HL-60/S4 (cell line): ENCODE data around the gene KLRK1.
"Not testable (repeated sequence)": the region's sequence is repeated elsewhere in the genome, so short reads cannot be mapped to it uniquely, and the experiment has no call there.

Experiments
- in situ Hi-C: fragments of 300-500 bp; cut with MboI; formaldehyde crosslinking; loops from 2 replicates; pipeline ENCODE4 v1.14.3; 2022; ENCODE audit warnings: low sequenced_read_pairs

Gene KLRK1

DNA sequence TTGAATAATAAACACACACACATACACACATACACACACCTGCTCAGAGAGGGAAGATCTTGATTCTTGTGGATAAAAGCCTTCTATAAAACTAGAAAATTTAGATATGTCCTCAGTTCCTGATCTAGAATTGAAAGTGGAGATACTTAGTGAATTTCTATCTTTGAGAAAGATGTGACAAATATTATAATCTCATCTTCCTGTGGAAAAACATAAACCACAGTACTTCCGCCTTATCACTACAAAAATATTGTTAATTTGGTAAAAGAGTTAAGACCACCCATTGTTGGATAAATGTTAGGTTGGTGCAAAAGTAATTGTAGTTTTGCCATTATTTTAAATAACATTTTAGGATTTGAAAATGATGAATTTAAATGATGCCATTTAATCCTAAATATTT is at the start of gene KLRK1:
Gene KLRK1, minus strand, starts transcription at position 138 of the 400 bp plus-strand sequence. CDS start 1,231 bp downstream, outside the sequence.
- in situ Hi-C loops: no loop called here

DNA sequence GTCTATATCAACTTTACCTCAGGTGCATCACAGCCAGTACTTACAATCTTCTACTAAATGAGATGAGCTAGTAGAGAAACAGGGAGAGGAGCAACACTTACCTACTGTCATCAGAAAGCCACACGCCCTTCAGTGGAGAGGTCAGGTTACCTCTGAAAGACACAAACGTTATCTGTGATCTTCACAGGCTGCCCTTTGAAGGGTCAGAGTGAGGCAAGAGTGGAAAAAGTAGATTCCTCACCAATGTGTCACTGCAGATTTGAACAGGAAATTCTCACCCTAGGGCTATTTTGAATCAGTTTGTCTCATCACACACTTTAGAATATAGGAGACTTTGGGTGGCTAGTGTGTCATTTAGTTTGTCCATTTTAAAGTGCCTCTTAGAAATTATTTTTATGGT is 47.8 kb upstream of the KLRK1 start:
- in situ Hi-C loops: not testable (repeated sequence)

DNA sequence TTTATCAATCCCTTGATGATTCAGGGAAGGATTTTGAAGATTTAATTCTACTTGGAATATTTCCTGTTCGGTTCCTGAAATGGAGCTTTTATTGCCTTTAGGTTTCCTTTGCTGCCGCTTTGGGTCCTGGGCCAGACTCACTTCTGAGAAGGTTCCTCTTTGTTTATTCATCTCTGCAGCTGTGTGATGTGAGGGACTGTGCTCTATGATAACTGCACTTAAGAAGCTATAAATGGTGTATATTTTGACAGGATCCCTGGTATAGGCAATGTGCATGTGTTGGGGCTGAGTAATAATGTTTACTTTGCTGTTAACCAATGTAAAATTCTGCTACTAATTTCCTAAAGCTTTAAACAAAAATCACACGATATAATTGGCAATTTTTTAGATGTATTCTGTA is 46.0 kb upstream of the KLRK1 start, which contains the start of gene KLRC2:
Gene KLRC2, minus strand, starts transcription at position 195 of the 400 bp plus-strand sequence. Its CDS starts 24 bp downstream, at position 171.
- in situ Hi-C loops: not testable (repeated sequence)

DNA sequence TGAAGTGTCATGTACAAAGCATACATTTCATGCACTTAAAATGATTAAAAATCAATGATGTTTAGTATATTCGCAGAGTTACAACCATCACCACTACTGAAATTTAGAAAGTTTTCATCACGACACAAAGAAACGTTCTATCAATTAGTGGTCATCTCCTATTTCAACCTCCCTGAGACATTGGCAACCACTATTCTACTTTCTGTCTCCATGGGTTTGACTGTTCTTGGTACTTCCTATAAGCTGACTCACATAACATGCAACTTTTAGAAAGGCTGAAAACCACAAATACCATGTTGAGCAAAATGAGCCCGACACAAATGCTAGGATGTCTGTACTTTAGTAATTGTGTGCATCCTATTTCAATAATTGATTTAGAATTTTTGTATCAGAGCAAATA is 40.8 kb upstream of the KLRK1 start:
- in situ Hi-C loops: not testable (repeated sequence)

DNA sequence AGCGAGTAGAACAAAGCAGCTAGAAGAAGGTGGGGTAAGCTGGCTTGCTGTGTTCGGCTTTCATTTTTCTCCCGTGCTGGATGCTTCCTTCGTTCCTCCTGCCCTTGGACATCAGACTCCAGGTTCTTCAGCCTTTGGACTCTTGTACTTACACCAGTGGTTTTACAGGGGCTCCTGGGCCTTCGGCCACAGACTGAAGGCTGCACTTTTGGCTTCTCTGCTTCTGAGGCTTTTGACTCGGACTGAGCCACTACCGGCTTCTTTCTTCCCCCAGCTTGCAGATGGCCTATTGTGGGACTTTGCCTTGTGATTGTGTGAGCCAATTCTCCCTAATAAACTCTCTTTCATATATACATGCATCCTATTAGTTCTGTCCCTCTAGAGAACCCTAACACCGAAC is 36.1 kb upstream of the KLRK1 start:
- in situ Hi-C loops: not testable (repeated sequence)

DNA sequence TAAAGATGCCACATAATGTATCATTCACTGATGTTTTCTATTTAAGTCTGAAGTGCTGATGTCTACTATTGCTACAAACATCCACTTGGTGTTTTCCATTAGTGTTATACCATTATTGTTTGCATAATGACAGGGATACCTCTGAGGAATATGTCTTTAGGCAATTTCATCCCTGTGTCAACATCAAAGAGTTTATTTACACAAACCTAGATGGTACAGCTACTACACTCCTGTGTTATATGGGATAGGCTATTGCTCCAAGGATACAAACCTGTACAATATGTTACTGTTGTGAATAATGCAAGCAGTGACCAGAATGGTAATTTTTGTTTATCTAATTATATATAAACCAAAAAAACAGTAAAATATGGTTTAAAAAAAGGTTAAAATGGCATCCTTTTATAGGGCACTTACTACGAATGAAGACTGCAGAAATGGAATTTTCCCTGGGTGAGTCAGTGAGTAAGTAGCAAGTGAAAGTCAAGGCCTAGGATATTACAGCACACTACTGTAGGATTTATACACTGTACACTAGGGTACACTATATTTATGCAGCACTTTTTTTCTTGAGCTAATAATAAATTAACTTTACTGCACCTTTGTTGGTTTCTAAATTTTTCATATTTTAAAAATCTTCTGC is 34.5 kb upstream of the KLRK1 start:
- in situ Hi-C loops: not testable (repeated sequence)

DNA sequence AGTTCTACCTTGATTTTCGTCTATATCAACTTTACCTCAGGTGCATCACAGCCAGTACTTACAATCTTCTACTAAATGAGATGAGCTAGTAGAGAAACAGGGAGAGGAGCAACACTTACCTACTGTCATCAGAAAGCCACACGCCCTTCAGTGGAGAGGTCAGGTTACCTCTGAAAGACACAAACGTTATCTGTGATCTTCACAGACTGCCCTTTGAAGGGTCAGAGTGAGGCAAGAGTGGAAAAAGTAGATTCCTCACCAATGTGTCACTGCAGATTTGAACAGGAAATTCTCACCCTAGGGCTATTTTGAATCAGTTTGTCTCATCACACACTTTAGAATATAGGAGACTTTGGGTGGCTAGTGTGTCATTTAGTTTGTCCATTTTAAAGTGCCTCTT is 32.3 kb upstream of the KLRK1 start:
- in situ Hi-C loops: not testable (repeated sequence)

DNA sequence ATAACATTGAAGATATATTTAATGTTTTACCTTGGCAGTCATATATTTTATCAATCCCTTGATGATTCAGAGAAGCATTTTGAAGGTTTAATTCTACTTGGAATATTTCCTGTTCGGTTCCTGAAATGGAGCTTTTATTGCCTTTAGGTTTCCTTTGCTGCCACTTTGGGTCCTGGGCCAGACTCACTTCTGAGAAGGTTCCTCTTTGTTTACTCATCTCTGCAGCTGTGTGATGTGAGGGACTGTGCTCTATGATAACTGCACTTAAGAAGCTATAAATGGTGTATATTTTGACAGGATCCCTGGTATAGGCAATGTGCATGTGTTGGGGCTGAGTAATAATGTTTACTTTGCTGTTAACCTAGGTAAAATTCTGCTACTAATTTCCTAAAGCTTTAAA is 30.5 kb upstream of the KLRK1 start, which contains the start of gene KLRC3:
Gene KLRC3, minus strand, starts transcription at position 262 of the 400 bp plus-strand sequence. Its CDS starts 45 bp downstream, at position 217.
- in situ Hi-C loops: not testable (repeated sequence)

DNA sequence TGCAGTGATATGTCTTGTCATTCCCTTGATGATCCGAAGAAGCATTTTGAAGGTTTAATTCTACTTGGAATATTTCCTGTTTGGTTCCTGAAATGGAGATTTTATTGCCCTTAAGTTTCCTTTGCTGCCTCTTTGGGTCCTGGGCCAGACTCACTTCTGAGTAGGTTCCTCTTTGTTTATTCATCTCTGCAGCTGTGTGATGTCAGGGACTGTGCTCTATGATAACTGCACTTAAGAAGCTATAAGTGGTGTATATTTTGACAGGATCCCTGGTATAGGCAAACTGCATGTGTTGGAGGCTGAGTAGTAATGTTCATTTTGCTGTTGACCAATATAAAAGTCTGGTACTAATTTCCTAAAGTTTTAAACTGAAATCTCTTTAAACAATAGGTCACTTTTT is 19.6 kb upstream of the KLRK1 start, which contains the start of gene KLRC4:
Gene KLRC4, minus strand, starts transcription at position 366 of the 400 bp plus-strand sequence. Its CDS starts 182 bp downstream, at position 184.
- in situ Hi-C loops: no loop called here

DNA sequence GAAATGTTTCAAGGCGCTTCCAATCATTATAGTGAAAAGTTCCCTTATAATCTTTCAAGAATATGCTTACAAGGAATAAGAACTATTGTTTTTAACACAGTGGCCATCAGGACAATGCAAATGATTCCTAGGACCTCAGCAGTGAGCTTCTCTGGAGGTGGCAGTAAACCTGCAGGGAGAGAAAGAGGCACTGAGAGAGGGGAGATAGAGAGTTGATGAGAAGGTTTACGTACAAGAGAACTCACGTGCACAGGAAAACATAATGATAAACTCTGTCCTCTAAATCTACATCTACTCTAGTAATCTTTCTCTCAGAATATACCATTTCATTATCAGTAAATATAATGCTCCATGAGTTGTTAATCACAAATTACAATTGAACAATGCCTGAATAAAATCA is 19.0 kb upstream of the KLRK1 start:
- in situ Hi-C loops: no loop called here

DNA sequence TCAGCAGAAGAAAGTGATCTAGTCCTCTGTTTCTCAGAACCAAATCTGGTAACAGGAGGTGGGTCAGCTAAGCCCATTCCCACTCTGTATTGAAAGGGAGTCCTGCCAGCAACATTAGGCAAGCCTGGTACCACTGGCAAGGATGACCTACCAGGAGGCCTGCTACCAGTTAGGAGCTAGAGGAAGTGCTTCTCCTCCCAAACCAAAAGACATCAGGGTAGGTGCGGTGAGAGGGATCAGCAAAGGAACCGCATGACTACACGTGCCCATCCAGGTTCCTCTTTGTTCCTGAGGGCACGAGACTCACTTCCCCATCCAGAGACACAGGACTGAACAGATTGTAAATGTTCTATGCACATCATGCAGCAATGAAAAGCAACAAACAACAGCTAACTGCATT is 16.9 kb upstream of the KLRK1 start:
- in situ Hi-C loops: no loop called here

DNA sequence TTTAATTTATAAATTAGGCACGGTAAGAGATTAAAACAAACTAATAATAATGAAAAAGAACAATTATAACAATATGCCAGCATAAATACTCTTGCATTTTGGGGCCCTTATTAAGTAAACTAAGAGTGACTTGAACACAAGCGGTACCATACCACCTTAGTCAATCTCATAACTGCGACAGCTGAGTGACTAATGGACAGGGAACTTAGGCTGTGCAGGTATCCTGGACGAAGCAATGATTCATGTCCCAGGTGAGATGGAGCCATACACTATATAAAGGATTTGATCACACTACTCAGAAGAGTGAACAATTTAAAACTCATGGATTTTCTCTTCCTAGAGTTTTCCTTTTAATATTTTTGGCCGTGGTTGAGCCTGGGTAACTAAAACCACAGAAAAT is 15.5 kb upstream of the KLRK1 start:
- in situ Hi-C loops: no loop called here

DNA sequence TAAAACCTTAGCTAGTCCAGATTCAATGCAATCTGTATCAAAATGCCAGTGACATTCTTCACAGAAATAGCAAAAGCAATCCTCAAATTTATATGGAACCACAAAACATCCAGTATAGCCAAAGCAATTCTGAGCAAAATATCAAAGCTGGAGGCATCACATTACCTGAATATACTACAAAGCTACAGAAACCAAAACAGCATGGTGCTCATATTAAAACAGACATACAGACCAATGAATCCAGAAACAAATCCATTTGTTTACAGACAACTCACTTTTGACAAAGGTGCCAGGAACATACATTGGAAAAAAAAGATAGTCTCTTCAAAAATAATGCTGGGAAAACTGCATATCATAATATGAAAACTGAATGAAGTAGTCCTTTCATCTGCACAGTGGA is 15.0 kb upstream of the KLRK1 start:
- in situ Hi-C loops: no loop called here

DNA sequence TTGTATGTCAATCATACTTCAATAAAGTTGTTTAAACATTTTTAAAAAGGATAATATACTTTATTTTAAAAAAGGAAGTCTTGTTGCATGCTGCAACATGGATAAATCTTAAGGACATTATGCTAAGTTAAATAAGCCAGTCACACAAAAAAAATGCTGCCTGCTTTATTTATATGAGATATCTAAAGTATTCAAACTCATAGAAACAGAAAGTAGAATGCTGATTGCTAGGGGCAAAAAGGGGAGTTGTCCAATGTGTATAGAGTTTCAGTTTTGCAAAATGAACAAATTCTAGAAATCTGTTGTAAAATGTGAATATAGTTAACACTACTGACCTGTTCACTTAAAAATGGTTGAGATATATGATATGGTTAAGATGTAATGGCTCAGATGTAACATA is 11.0 kb upstream of the KLRK1 start:
- in situ Hi-C loops: no loop called here

DNA sequence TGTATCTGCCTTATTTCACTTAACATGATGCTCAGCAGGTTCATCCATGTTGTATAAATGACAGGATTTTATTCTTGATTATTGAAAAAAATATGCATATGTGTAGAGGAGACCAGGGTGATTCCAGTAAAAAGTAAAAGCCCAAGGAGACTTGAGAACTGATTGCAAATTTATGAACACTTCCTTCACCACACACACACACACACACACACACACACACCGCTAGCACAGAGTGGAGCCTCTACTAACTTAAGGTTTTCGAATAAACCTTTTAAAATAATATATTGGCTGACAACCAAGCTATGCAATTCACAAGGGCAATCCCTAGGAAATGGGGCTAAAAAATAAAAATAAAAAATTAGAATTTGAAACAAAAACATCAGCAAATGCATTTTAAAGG is 8.3 kb upstream of the KLRK1 start:
- in situ Hi-C loops: no loop called here

DNA sequence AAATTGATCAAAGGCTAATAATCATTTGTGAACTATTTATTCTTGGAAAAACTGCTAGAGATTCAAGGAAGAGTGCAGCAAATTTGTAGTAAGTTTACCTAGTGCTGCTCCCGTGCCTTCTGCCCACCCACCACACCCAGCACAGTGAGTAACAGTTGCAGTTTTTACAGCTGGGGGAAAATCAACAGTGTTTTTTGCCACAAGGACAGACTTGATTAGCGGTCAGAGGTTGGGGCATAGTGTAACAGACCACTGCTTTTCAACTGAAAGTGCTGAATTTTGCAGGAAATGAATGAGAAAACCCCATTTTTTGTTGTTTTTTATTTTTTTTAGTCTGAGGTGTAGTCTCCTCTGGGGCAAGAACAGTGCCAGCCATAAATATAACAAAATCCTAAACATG is 7.5 kb upstream of the KLRK1 start:
- in situ Hi-C loops: no loop called here

DNA sequence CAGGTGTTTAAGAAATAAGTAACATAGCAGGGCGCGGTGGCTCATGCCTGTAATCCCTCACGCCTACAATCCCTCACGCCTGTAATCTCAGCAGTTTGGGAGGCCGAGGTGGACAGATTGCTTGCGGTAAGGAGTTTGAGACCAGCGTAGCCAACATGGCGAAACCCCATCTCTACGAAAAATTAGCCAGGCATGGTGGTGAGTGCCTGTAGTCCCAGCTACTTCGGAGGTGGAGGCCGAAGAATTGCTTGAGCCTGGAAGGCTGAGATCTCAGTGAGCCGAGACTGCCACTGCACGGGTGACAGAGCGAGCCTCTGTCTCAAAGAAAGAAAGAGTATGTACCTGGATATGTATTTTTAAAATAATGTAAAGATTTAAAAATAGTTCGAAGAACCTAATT is 6.3 kb upstream of the KLRK1 start:
- in situ Hi-C loops: not testable (repeated sequence)

DNA sequence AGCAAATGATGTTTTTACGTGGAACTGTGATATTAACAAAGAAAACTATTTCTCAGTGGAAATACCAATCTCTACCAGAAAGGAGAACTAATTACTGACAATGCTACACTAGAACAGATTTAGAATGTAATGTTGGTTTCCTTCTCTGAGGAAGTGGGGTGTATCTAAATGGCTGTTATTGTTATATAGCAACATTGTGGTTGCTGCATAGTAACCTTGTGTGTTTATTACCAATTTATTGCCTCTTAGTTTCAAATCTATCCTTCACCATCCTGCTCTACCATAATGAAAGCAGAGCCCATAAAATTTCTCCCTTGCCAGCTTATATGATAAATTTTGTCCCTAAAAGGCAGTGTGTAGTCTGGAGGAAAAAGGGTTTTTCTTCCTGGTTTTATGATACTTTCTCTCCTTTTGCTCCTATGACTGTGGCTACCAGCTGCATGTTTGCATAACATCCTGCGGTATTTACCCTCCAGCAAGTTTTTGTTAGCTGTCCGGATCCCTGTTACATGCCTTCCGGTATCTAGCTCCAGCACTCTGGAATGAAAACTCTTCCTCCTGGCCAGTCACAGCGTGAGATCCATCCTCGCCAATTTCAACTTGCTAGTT is 5.7 kb upstream of the KLRK1 start:
- in situ Hi-C loops: no loop called here

DNA sequence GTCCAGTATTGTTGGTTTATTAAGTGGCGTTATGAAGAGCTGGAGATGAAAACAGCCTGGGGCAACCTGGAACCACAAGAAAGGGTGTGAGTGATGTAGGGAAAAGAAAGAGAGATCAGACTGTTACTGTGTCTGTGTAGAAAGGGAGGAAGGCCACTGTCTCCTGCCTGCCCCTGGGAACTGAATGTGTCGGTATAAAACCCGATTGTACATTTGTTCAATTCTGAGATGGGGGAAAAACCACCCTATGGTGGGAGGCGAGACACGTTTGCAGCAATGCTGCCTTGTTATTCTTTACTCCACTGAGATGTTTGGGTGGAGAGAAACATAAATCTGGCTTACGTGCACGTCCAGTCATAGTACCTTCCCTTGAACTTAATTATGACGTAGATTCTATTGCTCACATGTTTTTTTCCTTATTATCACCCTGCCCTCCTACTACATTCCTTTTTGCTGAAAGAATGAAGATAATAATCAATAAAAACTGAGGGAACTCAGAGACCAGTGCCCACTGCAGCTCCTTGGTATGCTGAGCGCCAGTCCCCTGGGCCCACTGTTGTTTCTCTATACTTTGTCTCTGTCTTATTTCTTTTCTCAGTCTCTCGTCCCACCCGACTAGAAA is 4.8 kb upstream of the KLRK1 start:
- in situ Hi-C loops: not testable (repeated sequence)

DNA sequence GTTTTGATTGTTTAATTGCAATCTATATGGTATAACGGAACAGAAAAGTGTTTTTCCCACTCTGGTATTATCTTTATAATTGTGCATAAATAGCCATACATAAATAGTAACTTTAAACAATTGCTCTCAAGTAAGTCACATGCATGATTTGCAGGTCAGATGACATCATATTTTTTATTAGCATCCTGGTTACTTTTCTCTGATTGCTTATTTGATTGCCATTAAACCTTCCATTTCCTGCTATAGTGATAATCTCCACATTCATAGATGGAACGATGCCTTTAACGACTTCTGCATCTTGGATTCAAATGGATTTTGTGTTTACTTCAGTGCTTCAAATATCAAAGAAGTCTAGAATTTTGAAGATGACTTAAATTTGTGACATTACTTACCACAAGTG is 3.5 kb upstream of the KLRK1 start:
- in situ Hi-C loops: no loop called here

DNA sequence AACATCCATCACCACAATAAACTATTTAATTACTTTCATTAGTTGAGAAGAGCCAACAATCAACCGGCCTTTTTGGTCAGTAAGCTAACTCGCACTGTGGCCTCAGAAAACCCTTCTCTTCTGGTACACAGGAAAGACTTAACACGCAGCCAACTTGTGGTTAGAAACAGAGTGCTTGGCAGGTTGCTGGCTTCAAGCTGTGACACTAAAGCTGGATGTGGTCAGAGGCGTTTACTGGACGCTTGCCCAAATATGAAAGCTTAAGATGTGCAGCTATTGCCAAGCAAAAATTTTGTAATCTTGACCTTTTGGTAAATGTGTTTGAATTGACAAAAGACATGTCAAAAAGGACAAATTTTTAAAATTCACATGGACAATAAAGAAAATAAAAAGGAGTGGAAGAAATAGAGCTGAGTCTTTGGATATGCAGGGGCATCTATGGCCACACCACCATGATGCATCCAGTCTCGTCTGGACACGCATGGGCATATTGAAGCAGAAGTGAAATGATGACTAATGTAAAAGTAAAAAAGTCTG is 2.6 kb upstream of the KLRK1 start:
- in situ Hi-C loops: no loop called here

DNA sequence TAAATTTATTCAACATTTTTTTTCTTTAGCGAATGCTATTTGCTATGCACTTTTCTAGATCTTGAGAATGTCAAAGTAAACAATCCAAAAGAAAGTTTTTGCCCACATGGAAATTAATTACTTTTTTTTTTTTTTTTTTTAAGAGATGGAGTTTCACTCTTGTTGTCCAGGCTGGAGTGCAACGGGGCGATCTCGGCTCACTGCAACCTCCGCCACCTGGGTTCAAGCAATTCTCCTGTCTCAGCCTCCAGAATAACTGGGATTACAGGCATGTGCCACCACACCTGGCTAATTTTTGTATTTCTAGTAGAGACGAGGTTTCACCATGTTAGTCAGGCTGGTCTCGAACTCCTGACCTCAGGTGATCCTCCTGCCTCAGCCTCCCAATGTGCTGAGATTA is 1.1 kb upstream of the KLRK1 start:
- in situ Hi-C loops: not testable (repeated sequence)
